ENCODE measurements around the gene MEGF8. TPM values are rescaled to one million over a fixed set of nuclear protein-coding genes. Genes with fewer than 3 reads are reported as not detected.
A peak's percentile ranks its signal among the peaks of the same experiment; 100 is the strongest.

MEGF8 gene
- total and polyA plus RNA-seq, 2 of the 13 experiments (the other 11 are each of a cell fraction or from before 2014, with no cell fraction given) = 4.0 to 8.8 TPM

GRCh38 chr19:42290523-42291434 lies 34.7 kb upstream of the MEGF8 start (continued):
- TF ChIP-seq HBP1 (CRISPR knock-in tag; IDR thresholded peaks at IDR 0.05; ENCODE audit: low read depth) (no peak), EHMT2 (IDR thresholded peaks at IDR 0.05; ENCODE audit: borderline replicate concordance, low read depth, low read length) (no peak), ZC3H13 (CRISPR knock-in tag; IDR thresholded peaks at IDR 0.05) (no peak), RNF219 (CRISPR knock-in tag; IDR thresholded peaks at IDR 0.05) (no peak), ZBTB14 (CRISPR knock-in tag; IDR thresholded peaks at IDR 0.05) (0 out of 2 replicates have a peak, but pooled peaks have one; percentile 22), ZNF235 (CRISPR knock-in tag; IDR thresholded peaks at IDR 0.05; ENCODE audit: borderline replicate concordance) (no peak), ZFP91 (CRISPR knock-in tag; IDR thresholded peaks at IDR 0.05; ENCODE audit: borderline replicate concordance) (peak; percentile 23; the same call in 1 of the 2 replicates), ZNF589 (CRISPR knock-in tag; conservative IDR thresholded peaks at IDR 0.05) (no peak), PLSCR1 (CRISPR knock-in tag; IDR thresholded peaks at IDR 0.05; ENCODE audit: borderline replicate concordance) (no peak), ISL2 (CRISPR knock-in tag; IDR thresholded peaks at IDR 0.05) (0 out of 2 replicates have a peak, but pooled peaks have one; percentile 29), SATB2 (CRISPR knock-in tag; IDR thresholded peaks at IDR 0.05) (no peak), ZNF501 (CRISPR knock-in tag; IDR thresholded peaks at IDR 0.05) (no peak), ARID2 (CRISPR knock-in tag; IDR thresholded peaks at IDR 0.05; ENCODE audit: borderline replicate concordance) (no peak), STAG1 (CRISPR knock-in tag; IDR thresholded peaks at IDR 0.05) (peak; percentile 73), SAP130 (CRISPR knock-in tag; IDR thresholded peaks at IDR 0.05; ENCODE audit: low read depth) (peak; percentile 29; the same call in 1 of the 2 replicates), ZBTB43 (CRISPR knock-in tag; conservative IDR thresholded peaks at IDR 0.05) (peak; percentile 59; the same call in 1 of the 2 replicates), CBX1 (IDR thresholded peaks at IDR 0.05; ENCODE audit: low read depth) (no peak), GATAD2A (CRISPR knock-in tag; IDR thresholded peaks at IDR 0.05) (peak; percentile 32; the same call in 1 of the 2 replicates), ZBTB8A (CRISPR knock-in tag; IDR thresholded peaks at IDR 0.05; ENCODE audit: borderline replicate concordance, low read depth) (no peak), MBNL3 (CRISPR knock-in tag; conservative IDR thresholded peaks at IDR 0.05) (no peak)
